ENCODE measurements around the gene PPP3R1.

The PPP3R1 gene

GRCh38 chr2:68251187-68251854, 1.0 kb downstream of the PPP3R1 start:
- Histone ChIP-seq H3K36me3 (ENCODE audit: low read depth) (peaks cover 14% of the 10 kb centered on the region), H3K27ac (ENCODE audit: poor library complexity, severe bottlenecking) (peak overlapping the region; percentile 87), H3K9me3 (ENCODE audit: severe bottlenecking) (no peaks in the 10 kb centered on the region), H3K4me1 (ENCODE audit: insufficient read depth, poor library complexity, severe bottlenecking) (peaks cover 35% of the 10 kb centered on the region), H3K4me3 (ENCODE audit: severe bottlenecking) (peak overlapping the region; percentile 73), H3K27me3 (ENCODE audit: insufficient read depth, poor library complexity, severe bottlenecking) (no peaks in the 10 kb centered on the region)
- DNase-seq (ENCODE audit: low spot score) (peak; percentile 64), ATAC-seq (ENCODE audit: low read depth) (peak; percentile 73)
- peak; percentile 78 for TF ChIP-seq CTCF (IDR thresholded peaks at IDR 0.05; ENCODE audit: poor library complexity, severe bottlenecking)

- no peak for TF ChIP-seq CTCF (IDR thresholded peaks at IDR 0.05; ENCODE audit: poor library complexity, severe bottlenecking)
- peak overlapping the region; percentile 73 for H3K4me3 ChIP-seq (ENCODE audit: severe bottlenecking)
- H3K36me3 ChIP-seq (ENCODE audit: low read depth): peaks cover 14% of the 10 kb centered on the region
- H3K4me1 ChIP-seq (ENCODE audit: insufficient read depth, poor library complexity, severe bottlenecking): peaks cover 29% of the 10 kb centered on the region
- H3K27ac ChIP-seq (ENCODE audit: poor library complexity, severe bottlenecking): peak overlapping the region; percentile 87
- no peaks in the 10 kb centered on the region for H3K27me3 ChIP-seq (ENCODE audit: insufficient read depth, poor library complexity, severe bottlenecking)
- ATAC-seq (ENCODE audit: low read depth) (no peak), DNase-seq (ENCODE audit: low spot score) (no peak)
- H3K9me3 ChIP-seq (ENCODE audit: severe bottlenecking): no peaks in the 10 kb centered on the region
Observed at GRCh38 chr2:68250652-68251186, 1.6 kb downstream of the PPP3R1 start.

GRCh38 chr2:68250196-68250595, 2.1 kb downstream of the PPP3R1 start:
- ATAC-seq (ENCODE audit: low read depth): no peak
- no peaks in the 10 kb centered on the region for H3K27me3 ChIP-seq (ENCODE audit: insufficient read depth, poor library complexity, severe bottlenecking)

GRCh38 chr2:68248806-68249205, 3.5 kb downstream of the PPP3R1 start:
- Histone ChIP-seq H3K4me1 (ENCODE audit: insufficient read depth, poor library complexity, severe bottlenecking) (peaks cover 19% of the 10 kb centered on the region), H3K9me3 (ENCODE audit: severe bottlenecking) (no peaks in the 10 kb centered on the region), H3K36me3 (ENCODE audit: low read depth) (peaks cover 19% of the 10 kb centered on the region), H3K27me3 (ENCODE audit: insufficient read depth, poor library complexity, severe bottlenecking) (no peaks in the 10 kb centered on the region), H3K27ac (ENCODE audit: poor library complexity, severe bottlenecking) (no peak overlapping the region), H3K4me3 (ENCODE audit: severe bottlenecking) (no peak overlapping the region)
- no peak for ATAC-seq (ENCODE audit: low read depth)
- no peak for DNase-seq (ENCODE audit: low spot score)
- no peak for TF ChIP-seq CTCF (IDR thresholded peaks at IDR 0.05; ENCODE audit: poor library complexity, severe bottlenecking)

More at GRCh38 chr2:68250196-68250595, 2.1 kb downstream of the PPP3R1 start:
- peaks cover 28% of the 10 kb centered on the region for H3K4me1 ChIP-seq (ENCODE audit: insufficient read depth, poor library complexity, severe bottlenecking)
- H3K9me3 ChIP-seq (ENCODE audit: severe bottlenecking): no peaks in the 10 kb centered on the region
- peak overlapping the region; percentile 73 for H3K4me3 ChIP-seq (ENCODE audit: severe bottlenecking)
- peaks cover 14% of the 10 kb centered on the region for H3K36me3 ChIP-seq (ENCODE audit: low read depth)
- DNase-seq (ENCODE audit: low spot score): no peak
- no peak for TF ChIP-seq CTCF (IDR thresholded peaks at IDR 0.05; ENCODE audit: poor library complexity, severe bottlenecking)
- peak overlapping the region; percentile 87 for H3K27ac ChIP-seq (ENCODE audit: poor library complexity, severe bottlenecking)

GRCh38 chr2:68248361-68248760, 4.0 kb downstream of the PPP3R1 start:
- Histone ChIP-seq H3K27me3 (ENCODE audit: insufficient read depth, poor library complexity, severe bottlenecking) (no peaks in the 10 kb centered on the region), H3K9me3 (ENCODE audit: severe bottlenecking) (no peaks in the 10 kb centered on the region), H3K36me3 (ENCODE audit: low read depth) (peaks cover 19% of the 10 kb centered on the region), H3K4me1 (ENCODE audit: insufficient read depth, poor library complexity, severe bottlenecking) (peaks cover 19% of the 10 kb centered on the region), H3K4me3 (ENCODE audit: severe bottlenecking) (no peak overlapping the region), H3K27ac (ENCODE audit: poor library complexity, severe bottlenecking) (no peak overlapping the region)
- TF ChIP-seq CTCF (IDR thresholded peaks at IDR 0.05; ENCODE audit: poor library complexity, severe bottlenecking): no peak
- DNase-seq (ENCODE audit: low spot score) (no peak), ATAC-seq (ENCODE audit: low read depth) (no peak)

Data from RWPE2 (cell line).